Measurements from ENCODE around the gene SNAPC3. TPM values are rescaled to one million over a fixed set of nuclear protein-coding genes. Genes with fewer than 3 reads are reported as not detected.

SNAPC3 gene
- total RNA-seq, 1 experiment from 2014 or later = 11.5 TPM

DNA sequence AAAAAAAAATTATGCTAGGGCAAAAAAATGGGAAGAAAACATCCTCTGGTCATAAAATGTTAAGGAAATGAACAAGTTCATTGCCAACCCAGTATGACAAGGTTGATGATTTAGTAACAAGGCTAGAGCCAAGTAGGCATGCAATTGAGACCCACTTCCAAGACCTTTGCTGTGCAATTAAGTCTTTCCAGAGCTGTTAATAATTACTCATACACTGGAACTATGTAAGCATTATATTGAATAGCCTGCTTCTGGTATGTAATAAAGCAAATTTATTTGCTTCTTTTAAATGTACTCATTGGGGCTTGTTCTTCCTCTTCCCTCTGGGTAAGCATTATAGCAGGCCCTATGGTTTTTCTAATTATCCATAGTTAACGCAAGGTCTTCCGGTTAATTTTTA lies 32.5 kb upstream of the SNAPC3 start:
- Histone ChIP-seq H3K27me3 (ENCODE audit: control insufficient read depth, insufficient read depth, low read length) (no peaks in the 10 kb centered on the region), H3K36me3 (ENCODE audit: control insufficient read depth, insufficient read depth, low read length) (no peaks in the 10 kb centered on the region), H3K27ac (ENCODE audit: low read length) (no peak overlapping the region), H3K9me3 (ENCODE audit: control insufficient read depth, insufficient read depth, low read depth, low read length) (no peaks in the 10 kb centered on the region), H3K4me3 (ENCODE audit: low read depth in 2 of 2, low read length in 2 of 2) (no peak overlapping the region), H3K4me1 (ENCODE audit: control insufficient read depth, insufficient read depth, low read length) (no peaks in the 10 kb centered on the region)
- DNase-seq (ENCODE audit: low read depth, low spot score) (no peak), ATAC-seq (no peak)
- TF ChIP-seq, protein P1, sequence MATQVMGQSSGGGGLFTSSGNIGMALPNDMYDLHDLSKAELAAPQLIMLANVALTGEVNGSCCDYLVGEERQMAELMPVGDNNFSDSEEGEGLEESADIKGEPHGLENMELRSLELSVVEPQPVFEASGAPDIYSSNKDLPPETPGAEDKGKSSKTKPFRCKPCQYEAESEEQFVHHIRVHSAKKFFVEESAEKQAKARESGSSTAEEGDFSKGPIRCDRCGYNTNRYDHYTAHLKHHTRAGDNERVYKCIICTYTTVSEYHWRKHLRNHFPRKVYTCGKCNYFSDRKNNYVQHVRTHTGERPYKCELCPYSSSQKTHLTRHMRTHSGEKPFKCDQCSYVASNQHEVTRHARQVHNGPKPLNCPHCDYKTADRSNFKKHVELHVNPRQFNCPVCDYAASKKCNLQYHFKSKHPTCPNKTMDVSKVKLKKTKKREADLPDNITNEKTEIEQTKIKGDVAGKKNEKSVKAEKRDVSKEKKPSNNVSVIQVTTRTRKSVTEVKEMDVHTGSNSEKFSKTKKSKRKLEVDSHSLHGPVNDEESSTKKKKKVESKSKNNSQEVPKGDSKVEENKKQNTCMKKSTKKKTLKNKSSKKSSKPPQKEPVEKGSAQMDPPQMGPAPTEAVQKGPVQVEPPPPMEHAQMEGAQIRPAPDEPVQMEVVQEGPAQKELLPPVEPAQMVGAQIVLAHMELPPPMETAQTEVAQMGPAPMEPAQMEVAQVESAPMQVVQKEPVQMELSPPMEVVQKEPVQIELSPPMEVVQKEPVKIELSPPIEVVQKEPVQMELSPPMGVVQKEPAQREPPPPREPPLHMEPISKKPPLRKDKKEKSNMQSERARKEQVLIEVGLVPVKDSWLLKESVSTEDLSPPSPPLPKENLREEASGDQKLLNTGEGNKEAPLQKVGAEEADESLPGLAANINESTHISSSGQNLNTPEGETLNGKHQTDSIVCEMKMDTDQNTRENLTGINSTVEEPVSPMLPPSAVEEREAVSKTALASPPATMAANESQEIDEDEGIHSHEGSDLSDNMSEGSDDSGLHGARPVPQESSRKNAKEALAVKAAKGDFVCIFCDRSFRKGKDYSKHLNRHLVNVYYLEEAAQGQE (IDR thresholded peaks at IDR 0.05; ENCODE audit: insufficient read depth in 1 of 2, low read depth in 2 of 2, low read length in 1 of 2) = no peak
- TF ChIP-seq POLR2AphosphoS5 (IDR thresholded peaks at IDR 0.05; ENCODE audit: low read depth, low read length) (no peak), SIN3A (IDR thresholded peaks at IDR 0.05; ENCODE audit: borderline replicate concordance, insufficient read depth, low read depth, low read length) (no peak), TCF7L2 (IDR thresholded peaks at IDR 0.05; ENCODE audit: low read depth, low read length) (no peak)
- TF ChIP-seq, protein P2, sequence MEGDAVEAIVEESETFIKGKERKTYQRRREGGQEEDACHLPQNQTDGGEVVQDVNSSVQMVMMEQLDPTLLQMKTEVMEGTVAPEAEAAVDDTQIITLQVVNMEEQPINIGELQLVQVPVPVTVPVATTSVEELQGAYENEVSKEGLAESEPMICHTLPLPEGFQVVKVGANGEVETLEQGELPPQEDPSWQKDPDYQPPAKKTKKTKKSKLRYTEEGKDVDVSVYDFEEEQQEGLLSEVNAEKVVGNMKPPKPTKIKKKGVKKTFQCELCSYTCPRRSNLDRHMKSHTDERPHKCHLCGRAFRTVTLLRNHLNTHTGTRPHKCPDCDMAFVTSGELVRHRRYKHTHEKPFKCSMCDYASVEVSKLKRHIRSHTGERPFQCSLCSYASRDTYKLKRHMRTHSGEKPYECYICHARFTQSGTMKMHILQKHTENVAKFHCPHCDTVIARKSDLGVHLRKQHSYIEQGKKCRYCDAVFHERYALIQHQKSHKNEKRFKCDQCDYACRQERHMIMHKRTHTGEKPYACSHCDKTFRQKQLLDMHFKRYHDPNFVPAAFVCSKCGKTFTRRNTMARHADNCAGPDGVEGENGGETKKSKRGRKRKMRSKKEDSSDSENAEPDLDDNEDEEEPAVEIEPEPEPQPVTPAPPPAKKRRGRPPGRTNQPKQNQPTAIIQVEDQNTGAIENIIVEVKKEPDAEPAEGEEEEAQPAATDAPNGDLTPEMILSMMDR (IDR thresholded peaks at IDR 0.05) = no peak
- in situ Hi-C loops (cut with HindIII; ENCODE audit: low pct_unique_long_range_greater_than_20kb, low sequenced_read_pairs) (no loop called here), intact Hi-C loops (cut with micrococcal nuclease; ENCODE audit: unreplicated experiment) (no loop called here)
- CTCF ChIA-PET = no interaction called here
- POLR2A ChIA-PET = no interaction called here
- BruUV-seq (replicated peaks) = no TSS peak

DNA sequence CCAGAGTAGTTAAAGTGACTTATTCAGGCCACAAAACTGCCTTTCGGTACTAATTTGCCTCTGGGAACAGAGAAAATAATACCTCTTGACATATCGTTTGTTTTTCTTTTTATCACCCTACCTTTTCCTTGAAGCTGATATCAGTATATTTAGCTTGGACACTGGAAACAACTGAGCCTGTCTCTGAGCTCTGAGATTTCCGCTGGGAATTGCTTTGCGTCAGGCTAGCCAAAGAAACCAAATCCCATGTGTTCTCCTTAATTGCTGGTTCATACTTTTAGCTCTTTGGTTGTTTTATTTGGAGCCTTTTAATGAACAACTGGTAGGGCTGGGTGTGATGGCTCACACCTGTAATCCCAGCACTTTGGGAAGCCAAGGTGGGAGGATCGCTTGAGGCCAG lies 30.3 kb upstream of the SNAPC3 start:
- in situ Hi-C loops (cut with HindIII; ENCODE audit: low pct_unique_long_range_greater_than_20kb, low sequenced_read_pairs) = no loop called here
- no peaks in the 10 kb centered on the region for H3K27me3 ChIP-seq (ENCODE audit: control insufficient read depth, insufficient read depth, low read length)
- no peak for ATAC-seq
- H3K4me3 ChIP-seq (ENCODE audit: low read depth in 2 of 2, low read length in 2 of 2) = no peak overlapping the region
- H3K27ac ChIP-seq (ENCODE audit: low read length) = no peak overlapping the region
- CTCF ChIA-PET = no interaction called here
- no peaks in the 10 kb centered on the region for H3K9me3 ChIP-seq (ENCODE audit: control insufficient read depth, insufficient read depth, low read depth, low read length)
- DNase-seq (ENCODE audit: low read depth, low spot score) = no peak
- BruUV-seq (replicated peaks) = no TSS peak
- H3K36me3 ChIP-seq (ENCODE audit: control insufficient read depth, insufficient read depth, low read length) = no peaks in the 10 kb centered on the region
- POLR2A ChIA-PET = no interaction called here
- intact Hi-C loops (cut with micrococcal nuclease; ENCODE audit: unreplicated experiment) = no loop called here
- no peak for TF ChIP-seq POLR2AphosphoS5 (IDR thresholded peaks at IDR 0.05; ENCODE audit: low read depth, low read length)
- no peak for TF ChIP-seq SIN3A (IDR thresholded peaks at IDR 0.05; ENCODE audit: borderline replicate concordance, insufficient read depth, low read depth, low read length)
- no peak for TF ChIP-seq TCF7L2 (IDR thresholded peaks at IDR 0.05; ENCODE audit: low read depth, low read length)
- TF ChIP-seq, protein P1 (IDR thresholded peaks at IDR 0.05; ENCODE audit: insufficient read depth in 1 of 2, low read depth in 2 of 2, low read length in 1 of 2) = no peak
- TF ChIP-seq, protein P2 (IDR thresholded peaks at IDR 0.05) = no peak
- no peaks in the 10 kb centered on the region for H3K4me1 ChIP-seq (ENCODE audit: control insufficient read depth, insufficient read depth, low read length)

Measured in Panc1 (cell line).